Measurements from ENCODE around the gene H6PD.

Gene H6PD

GRCh38 chr1:9241891-9242290 is 7.3 kb downstream of the H6PD start:
- no peak for DNase-seq (ENCODE audit: low spot score)

DNA sequence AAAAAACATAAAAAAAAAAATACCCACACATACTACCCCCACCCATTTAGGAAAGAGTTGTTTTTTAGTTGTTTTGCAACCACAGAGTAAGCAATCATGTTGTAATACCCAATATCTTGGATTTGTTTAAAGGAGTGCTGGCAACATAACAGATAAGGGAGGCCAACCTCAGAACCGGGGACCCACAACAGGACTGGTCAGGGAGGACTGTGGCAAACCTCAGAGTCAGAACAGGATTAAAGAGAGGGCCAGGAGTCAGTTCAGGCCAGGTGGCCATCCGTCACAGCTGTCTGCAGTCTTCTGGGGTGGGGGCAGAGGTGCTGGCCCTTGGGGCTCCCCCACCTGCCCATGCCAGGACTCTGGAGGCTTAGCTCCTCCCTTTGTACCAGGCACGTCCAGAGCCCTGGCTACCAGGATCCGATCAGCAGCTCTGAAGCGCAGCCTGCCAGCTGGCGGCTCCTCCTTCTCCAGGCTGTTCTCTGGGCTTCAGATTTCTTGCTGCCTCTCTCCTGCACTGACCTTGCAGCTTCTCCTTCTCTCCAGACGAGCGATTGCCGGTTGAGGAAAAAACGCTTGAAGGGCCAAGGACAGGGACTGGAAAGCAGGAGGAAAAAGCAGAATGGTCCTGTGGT is 7.9 kb downstream of the H6PD start:
- peak; percentile 51 for DNase-seq (ENCODE audit: low spot score)

DNA sequence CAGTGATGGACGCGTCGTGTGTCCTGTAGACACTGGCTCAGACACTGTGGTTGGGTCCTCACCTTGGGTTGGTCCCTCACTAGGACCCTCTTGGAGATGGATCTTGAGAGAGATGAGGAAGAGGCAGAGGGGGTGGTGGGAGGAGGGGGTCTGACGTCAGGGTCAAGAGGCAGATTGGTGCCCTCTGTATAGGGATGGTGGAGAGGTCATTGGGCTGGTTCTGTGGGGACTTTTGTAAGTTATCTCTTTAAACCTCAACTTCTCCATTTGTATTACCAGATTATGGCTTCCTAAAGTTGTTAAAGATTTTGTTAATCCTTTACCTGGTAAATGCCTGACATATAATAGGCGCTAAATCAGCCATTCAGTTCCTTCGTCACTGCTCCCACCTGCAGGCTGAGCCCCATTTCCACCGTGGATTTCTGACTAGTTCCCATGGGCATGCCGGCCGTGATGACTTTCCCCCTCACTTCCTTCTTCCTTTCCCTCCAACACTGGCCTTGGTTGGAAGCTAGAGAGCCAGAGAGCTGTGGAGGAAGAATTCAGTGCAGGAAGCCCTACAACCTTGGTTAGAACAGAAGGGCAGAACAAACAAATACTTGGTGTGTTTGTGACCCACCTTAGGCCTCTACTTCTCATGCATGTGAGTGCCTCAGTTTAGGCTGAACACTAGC is 8.6 kb downstream of the H6PD start:
- no peak for DNase-seq (ENCODE audit: low spot score)

DNA sequence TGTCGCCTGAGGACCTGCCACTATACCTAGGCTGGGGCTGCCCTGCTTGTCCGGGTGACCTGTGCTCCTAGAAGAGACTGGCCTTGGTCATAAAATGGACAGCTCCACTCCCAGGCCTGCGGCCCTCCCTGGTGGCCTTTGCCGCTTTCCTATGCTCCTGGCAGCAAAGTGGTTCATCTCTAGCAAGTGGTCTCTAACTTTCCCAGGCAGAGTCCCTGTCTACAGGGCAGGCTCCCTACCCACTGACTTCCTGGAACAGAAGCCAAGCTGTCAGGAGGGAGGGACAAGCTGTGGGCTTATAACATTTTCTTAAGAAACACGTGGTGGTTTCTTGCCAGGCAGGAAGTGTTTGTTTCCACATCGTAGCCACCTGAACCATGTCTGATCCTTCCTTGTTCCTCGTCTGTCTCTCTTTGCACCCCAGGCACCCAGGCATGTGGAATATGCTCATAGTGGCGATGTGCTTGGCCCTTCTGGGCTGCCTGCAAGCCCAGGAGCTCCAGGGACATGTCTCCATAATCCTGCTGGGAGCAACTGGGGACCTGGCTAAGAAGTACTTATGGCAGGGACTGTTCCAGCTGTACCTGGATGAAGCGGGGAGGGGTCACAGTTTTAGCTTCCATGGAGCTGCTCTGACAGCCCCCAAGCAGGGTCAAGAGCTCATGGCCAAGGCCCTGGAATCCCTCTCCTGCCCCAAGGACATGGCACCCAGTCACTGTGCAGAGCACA is 10.1 kb downstream of the H6PD start:
- no peak for DNase-seq (ENCODE audit: low spot score)

GRCh38 chr1:9245230-9245619 is 10.7 kb downstream of the H6PD start:
- DNase-seq (ENCODE audit: low spot score) = no peak

GRCh38 chr1:9245661-9246060 is 11.1 kb downstream of the H6PD start:
- DNase-seq (ENCODE audit: low spot score) = no peak

DNA sequence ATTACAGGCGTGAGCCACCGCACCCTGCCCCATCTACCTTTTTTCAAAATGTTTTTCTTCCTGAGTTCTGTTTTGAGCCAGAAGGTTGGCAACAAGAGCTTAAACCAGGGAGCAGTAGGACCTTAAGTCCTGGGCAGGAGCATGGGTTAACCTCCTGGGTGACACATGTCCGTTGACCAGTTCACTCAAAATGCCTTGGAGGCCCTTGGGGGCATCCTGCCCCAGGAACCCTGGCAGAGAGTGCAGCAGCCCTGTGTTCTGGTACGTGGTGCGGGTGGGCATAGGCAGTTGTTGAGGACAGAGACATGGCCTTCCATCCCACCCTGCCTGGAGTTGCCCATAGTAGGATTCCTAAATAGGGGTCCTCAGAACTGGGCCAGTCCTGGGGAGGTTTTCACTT is 11.6 kb downstream of the H6PD start:
- DNase-seq (ENCODE audit: low spot score) = no peak

- no peak for DNase-seq (ENCODE audit: low spot score)
These were observed 12.5 kb downstream of the H6PD start for GRCh38 chr1:9246841-9247785.

- DNase-seq (ENCODE audit: low spot score) = no peak
These were observed 13.3 kb downstream of the H6PD start for GRCh38 chr1:9247894-9248293.

DNA sequence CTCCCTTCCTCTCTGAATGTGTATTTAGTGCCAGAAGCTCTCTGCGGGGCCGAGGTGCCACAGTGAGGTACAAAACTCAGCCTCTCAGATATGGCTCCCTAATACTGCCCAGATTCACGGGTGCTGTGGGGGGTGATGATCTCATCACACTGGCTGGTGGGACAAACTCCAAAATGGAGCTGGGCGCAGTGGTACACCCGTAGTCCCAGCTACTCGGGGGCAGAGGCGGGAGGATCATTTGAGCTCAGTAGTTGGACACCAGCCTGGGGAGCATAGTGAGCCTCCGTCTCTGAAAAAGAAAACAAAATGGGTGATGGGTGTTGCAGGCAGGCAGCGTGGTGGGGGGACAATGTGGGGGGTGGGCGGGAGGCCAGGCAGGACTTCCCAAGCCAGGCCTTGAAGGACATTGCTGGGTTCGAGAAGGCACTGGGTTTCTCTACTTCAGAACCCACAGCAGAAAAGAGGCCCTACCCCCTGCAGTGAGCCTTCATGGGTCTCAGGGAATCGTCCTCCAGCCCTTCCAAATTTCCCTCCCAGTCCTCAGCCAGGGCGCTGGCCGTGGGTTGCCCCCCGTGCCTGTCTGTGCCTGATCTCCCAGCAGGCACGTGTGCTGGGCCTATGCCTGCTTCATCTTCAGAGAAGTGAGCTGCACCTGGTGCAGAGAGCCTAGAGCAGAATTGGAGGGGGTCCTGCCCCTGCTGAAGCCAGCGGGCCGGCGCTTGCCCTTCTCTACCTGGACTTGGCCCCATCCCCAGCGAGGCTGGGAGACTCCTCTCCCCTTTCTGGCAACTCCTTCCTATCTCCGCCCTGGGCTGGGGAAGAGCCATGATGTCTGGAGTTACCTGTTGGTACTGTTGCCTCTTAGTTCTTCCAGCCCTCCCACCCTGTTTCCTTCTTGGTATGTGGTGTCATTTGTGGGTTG is 14.0 kb downstream of the H6PD start:
- no peak for DNase-seq (ENCODE audit: low spot score)

DNA sequence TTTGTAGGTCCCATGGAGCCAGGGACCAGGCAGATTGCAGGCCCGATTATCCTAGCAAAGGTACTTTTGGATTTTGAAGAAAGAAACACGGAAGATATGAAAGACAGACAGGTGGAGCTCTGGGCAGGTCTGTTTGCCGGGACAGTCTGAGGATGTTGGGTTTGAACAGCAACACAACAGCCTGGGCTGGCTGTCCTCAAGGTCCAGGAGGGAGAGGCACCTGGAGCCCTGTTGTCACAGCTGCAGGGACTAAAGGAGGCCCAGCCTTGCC is 14.6 kb downstream of the H6PD start:
- no peak for DNase-seq (ENCODE audit: low spot score)

GRCh38 chr1:9249534-9250410 is 15.2 kb downstream of the H6PD start:
- DNase-seq (ENCODE audit: low spot score) = peak; percentile 58

DNA sequence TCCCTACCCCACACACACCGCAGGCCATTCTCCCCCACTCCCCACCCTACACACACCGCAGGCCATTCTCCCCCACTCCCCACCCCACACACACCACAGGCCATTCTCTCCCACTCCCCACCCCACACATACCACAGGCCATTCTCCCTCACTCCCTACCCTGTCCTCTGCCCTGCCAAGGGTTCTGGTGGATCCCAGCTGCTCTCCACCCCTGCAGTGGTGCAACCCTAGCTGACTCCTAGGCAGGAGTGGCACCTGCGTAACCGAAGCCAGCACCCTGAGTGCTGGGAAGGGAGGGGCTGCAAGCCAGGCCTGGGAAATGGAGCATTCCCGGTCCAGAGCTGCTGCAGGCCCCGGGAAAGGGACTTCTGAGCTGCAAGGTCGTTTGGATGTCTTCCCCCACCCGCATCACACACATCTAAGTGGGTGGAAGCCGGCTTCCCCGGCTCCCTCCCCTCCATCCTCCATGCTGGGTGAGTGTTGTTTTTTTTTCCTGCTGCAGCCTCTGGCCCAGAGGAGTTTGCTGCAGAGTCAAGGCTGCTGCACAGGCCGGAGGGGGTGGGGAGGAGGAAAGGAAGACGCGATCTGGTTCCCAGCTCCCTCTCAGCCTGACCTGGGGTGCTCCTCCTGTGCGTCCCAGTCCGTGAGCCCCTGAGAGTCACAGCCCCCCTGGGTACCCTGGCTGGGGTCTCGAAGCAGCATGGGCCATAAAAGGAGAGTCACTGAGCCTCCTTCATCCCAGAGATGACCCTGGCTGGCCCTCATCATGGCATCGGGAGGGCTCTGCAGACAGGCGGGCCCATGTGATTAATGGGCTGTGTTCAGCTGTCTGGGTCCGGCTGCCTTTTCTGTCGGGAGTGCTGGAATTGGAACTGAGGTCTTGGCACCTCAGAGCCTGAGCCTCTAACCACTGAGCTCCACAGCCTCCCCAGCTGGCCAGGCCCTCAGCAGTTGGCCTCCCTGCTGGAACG is 16.1 kb downstream of the H6PD start:
- DNase-seq (ENCODE audit: low spot score) = no peak

DNA sequence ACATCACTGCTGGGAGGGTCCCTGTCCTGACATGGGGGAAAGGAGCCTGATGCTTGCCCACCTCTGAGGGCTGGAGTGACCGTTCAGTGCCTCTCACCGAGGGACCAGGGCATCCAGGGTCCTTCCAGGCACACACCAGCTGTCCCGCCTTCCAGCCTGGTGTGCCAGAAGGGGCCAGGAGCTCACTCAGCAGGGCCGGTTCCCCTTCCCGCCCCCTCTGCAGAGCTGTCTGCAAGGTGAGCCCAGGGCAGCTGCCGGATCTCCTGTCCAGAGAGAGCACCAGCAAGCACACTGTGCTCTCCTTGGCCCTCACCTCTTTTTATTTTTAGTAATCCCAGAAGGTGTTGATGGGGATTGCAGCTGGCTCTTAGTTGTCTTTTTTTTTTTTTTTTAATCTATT is 16.9 kb downstream of the H6PD start:
- peak; percentile 57 for DNase-seq (ENCODE audit: low spot score)

DNA sequence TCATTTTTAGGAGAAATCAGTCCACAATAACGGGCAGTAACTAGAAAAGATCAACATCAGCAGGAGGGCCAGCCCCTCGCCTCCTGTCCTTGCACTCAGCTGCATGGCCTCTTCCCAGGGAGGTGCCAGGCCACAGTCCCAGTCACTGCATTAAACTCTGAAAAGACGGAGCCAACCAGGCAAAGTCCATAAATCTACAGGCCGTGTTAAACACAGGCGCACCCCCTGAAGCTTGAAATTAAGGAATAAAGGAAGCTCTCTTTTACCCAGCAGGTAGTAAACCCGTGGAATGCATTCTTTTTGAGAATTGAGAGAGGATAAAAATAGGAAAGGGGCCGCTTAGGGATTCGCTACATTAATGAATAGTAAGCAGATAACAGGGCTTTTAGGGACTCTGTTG is 18.4 kb downstream of the H6PD start:
- peak; percentile 85 for DNase-seq (ENCODE audit: low spot score)

- DNase-seq (ENCODE audit: low spot score) = peak; percentile 78
These were observed 19.0 kb downstream of the H6PD start for GRCh38 chr1:9253453-9254105.

DNA sequence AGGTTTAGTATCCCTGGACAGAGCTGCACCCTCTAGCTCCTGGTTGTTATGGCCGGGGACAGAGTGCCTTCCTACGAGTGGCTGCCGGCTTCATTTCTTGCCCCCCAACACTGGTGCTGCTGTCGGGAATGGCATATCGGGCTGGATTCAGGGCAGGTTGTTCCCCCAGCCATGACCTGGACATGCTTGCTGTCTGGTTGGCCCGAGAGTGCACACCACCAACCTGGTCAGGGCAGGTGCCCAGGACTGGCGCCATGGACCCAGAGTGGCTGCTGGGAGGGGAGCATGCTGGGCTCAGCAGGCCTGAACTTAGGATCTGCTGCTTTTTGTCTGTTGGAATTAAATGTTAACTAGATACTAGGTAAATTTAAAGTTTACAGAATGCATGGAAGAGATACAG is 21.8 kb downstream of the H6PD start:
- DNase-seq (ENCODE audit: low spot score) = no peak

DNA sequence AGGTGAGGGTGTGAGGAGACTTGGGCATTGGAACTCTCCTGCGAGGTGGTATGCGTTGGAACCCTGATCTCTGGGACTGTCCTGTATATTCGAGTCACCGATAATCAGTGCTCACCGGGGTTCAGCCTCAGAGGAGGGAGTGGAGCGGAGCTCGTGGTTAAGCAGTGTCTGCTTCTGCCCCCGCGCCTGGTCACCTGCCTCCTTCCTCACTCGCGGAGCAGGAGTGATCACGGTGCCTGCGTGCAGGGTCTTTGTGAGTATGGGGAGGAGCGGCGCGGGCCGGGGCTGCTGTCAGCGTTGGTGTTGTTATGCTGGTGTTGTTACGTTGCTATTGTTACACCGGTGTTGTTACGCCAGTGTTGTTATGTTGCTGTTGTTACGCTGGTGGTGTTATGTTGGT is 23.3 kb downstream of the H6PD start:
- DNase-seq (ENCODE audit: low spot score) = no peak

- DNase-seq (ENCODE audit: low spot score) = no peak
These were observed 24.1 kb downstream of the H6PD start for GRCh38 chr1:9258629-9259028.
